ENCODE results near the gene C1orf87. TPM values are rescaled to one million over a fixed set of nuclear protein-coding genes. Genes with fewer than 3 reads are reported as not detected.

The C1orf87 gene
- total RNA-seq, 2 donors from 2014 or later = 1.5 to 3.5 TPM

DNA sequence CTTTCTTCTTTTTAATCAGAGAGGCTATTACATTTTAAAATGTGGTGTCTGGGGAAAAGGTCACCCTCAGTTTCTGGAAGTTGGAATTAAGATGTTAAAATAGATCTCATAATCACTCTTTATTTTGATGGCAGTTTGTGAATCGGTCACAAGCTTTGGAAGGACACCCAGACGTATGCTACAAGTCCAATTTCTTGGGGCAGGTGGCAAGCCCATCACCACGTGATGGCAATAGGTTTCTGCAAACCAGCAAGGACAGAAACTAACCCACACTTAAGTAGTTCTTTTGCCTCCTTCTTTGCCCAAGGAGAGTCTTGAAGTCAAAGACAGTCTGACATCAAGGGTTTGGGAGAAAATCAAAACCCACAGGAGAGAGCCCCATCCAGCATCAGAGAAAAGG is 72.9 kb downstream of the C1orf87 start:
- peaks cover 21 to 49% of the 10 kb centered on the region in 2 donors for H3K4me1 ChIP-seq (ENCODE audit: control insufficient read depth in 1 of 2, low read depth in 2 of 2)
- H3K36me3 ChIP-seq = no peaks in the 10 kb centered on the region
- no peaks in the 10 kb centered on the region for H3K9me3 ChIP-seq
- ATAC-seq (ENCODE audit: insufficient number of reproducible peaks, low FRiP score, low read depth) (no peak), DNase-seq (ENCODE audit: low spot score) (no peak)
- TF ChIP-seq, protein P1, sequence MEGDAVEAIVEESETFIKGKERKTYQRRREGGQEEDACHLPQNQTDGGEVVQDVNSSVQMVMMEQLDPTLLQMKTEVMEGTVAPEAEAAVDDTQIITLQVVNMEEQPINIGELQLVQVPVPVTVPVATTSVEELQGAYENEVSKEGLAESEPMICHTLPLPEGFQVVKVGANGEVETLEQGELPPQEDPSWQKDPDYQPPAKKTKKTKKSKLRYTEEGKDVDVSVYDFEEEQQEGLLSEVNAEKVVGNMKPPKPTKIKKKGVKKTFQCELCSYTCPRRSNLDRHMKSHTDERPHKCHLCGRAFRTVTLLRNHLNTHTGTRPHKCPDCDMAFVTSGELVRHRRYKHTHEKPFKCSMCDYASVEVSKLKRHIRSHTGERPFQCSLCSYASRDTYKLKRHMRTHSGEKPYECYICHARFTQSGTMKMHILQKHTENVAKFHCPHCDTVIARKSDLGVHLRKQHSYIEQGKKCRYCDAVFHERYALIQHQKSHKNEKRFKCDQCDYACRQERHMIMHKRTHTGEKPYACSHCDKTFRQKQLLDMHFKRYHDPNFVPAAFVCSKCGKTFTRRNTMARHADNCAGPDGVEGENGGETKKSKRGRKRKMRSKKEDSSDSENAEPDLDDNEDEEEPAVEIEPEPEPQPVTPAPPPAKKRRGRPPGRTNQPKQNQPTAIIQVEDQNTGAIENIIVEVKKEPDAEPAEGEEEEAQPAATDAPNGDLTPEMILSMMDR (IDR thresholded peaks at IDR 0.05) = no peak
- H3K4me3 ChIP-seq = no peak overlapping the region
- H3K27ac ChIP-seq = peak overlapping the region; percentile 37 to 52
- no peaks in the 10 kb centered on the region for H3K27me3 ChIP-seq (replicated peaks; ENCODE audit: insufficient read depth)

DNA sequence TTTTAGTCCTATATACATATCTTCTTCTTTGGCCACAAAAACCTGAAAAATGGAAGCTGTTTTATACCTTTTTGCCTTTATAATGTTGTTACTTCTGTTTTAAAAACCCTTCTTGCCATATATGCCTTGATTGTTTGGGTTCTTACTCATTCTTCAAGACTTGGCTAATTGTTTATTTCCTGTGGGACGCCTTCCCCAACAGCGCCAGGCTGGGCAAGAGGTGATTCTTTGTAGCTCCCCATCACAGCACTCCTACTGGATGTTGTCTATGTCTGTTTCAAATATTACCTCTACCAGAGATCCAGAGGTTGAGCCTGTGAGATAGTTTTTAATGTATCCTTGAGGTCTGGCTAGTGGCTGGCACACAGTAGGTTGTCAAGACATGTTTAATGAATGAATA is 73.8 kb downstream of the C1orf87 start:
- Histone ChIP-seq H3K4me1 (ENCODE audit: control insufficient read depth in 1 of 2, low read depth in 2 of 2) (peaks cover 23 to 57% of the 10 kb centered on the region in 2 donors), H3K27me3 (replicated peaks; ENCODE audit: insufficient read depth) (no peaks in the 10 kb centered on the region), H3K4me3 (no peak overlapping the region), H3K36me3 (no peaks in the 10 kb centered on the region), H3K9me3 (no peaks in the 10 kb centered on the region), H3K27ac (peak overlapping the region; percentile 37 to 52)
- ATAC-seq (ENCODE audit: insufficient number of reproducible peaks, low FRiP score, low read depth) (no peak), DNase-seq (ENCODE audit: low spot score) (no peak)
- TF ChIP-seq, protein P1 (IDR thresholded peaks at IDR 0.05) = no peak

DNA sequence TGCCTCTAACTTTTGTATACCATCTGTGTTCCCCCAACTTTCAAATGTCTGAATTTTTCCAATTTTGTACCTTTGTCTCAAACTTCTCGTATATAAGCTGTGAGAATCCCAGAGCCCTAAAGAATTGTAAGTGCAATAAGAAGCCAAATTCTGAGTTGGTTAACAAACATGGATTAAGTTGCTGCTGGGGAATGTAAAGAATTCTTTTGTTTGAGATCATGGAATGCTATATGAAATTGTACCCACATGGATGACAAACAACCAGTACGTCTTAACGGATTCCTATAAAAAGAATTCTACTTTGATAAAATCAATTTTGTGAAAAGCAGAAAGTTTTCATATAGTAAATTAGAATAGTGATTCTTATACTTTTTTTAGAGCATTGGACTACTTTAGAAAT is 74.6 kb downstream of the C1orf87 start:
- TF ChIP-seq, protein P1 (IDR thresholded peaks at IDR 0.05) = no peak
- no peaks in the 10 kb centered on the region for H3K36me3 ChIP-seq
- peak overlapping the region; percentile 37 to 52 for H3K27ac ChIP-seq
- no peak overlapping the region for H3K4me3 ChIP-seq
- no peak for DNase-seq (ENCODE audit: low spot score)
- peaks cover 23 to 60% of the 10 kb centered on the region in 2 donors for H3K4me1 ChIP-seq (ENCODE audit: control insufficient read depth in 1 of 2, low read depth in 2 of 2)
- no peaks in the 10 kb centered on the region for H3K9me3 ChIP-seq
- no peak for ATAC-seq (ENCODE audit: insufficient number of reproducible peaks, low FRiP score, low read depth)
- no peaks in the 10 kb centered on the region for H3K27me3 ChIP-seq (replicated peaks; ENCODE audit: insufficient read depth)

DNA sequence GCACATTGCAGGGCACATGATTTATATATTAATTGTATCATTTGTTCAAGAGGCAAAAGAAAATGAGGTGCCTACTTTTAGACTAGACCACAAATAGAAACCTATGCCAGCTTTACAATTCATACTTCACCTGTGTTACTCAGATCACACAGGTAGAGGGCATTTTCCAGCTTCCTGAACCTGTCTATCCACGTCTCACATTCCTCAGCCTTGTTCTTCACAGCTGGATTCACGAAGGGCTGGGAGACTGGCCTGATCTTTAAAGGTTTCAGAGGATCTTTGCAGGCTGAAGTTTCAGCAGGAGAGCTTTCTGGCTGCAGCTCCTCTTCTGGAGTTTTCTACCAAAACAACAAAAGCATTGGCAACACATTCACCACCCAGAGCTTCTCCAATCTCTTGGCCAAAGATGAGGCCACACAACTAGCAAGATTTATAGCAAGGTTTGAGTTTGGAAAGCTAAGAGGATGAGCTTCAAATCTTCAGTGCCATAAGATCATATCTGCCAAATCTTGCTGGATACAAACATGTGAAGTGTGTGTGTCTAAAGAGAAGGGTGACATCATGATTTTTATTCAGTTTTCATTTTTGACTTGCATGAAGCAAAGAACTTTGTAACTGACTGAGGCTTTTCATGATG is 76.0 kb downstream of the C1orf87 start:
- no peak for DNase-seq (ENCODE audit: low spot score)
- H3K27ac ChIP-seq = peak overlapping the region in 1 of 2 donors; percentile 39

More for the DNA sequence above, 76.0 kb downstream of the C1orf87 start:
- Histone ChIP-seq H3K36me3 (no peaks in the 10 kb centered on the region), H3K4me1 (ENCODE audit: control insufficient read depth in 1 of 2, low read depth in 2 of 2) (peaks cover 26 to 66% of the 10 kb centered on the region in 2 donors), H3K27me3 (replicated peaks; ENCODE audit: insufficient read depth) (no peaks in the 10 kb centered on the region), H3K9me3 (no peaks in the 10 kb centered on the region), H3K4me3 (no peak overlapping the region)
- no peak for ATAC-seq (ENCODE audit: insufficient number of reproducible peaks, low FRiP score, low read depth)
- TF ChIP-seq, protein P1 (IDR thresholded peaks at IDR 0.05) = no peak

Measured in thoracic aorta (tissue), 2 donors.